ENCODE measurements around the gene GIMAP2. TPM values are rescaled to one million over a fixed set of nuclear protein-coding genes. Genes with fewer than 3 reads are reported as not detected.

GIMAP2 gene
- total RNA-seq, 1 donor from 2014 or later: not detected

DNA sequence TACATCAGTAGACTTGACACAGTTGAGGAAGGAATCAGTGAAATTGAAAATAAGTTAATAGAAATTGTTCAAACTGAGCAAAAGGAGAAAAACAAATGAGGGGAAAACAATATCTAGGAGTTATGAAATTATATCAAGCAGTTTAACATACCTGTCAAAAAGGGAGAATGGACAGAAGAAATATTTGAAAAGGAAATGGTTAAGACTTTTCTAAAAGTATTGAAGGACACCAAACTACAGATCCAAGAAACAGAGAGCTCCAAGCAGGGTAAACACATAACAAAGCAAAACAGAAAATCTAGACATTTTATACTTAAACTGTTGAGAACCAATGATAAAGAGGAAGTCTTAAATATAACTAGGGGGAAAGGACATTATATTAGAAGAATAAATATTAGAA, 43.1 kb downstream of the GIMAP2 start:
- H3K4me3 Mint-ChIP-seq (ENCODE audit: low read depth): no peak overlapping the region
- H3K9me3 Mint-ChIP-seq (ENCODE audit: low read depth): peaks cover 7% of the 10 kb centered on the region
- H3K36me3 Mint-ChIP-seq (ENCODE audit: insufficient read depth): no peaks in the 10 kb centered on the region
- H3K27ac Mint-ChIP-seq: no peak overlapping the region
- no peak for DNase-seq (ENCODE audit: low spot score, unreplicated experiment)
- no peaks in the 10 kb centered on the region for H3K4me1 Mint-ChIP-seq (ENCODE audit: low read depth)
- peaks cover 74% of the 10 kb centered on the region for H3K27me3 Mint-ChIP-seq
- TF ChIP-seq, protein P1, sequence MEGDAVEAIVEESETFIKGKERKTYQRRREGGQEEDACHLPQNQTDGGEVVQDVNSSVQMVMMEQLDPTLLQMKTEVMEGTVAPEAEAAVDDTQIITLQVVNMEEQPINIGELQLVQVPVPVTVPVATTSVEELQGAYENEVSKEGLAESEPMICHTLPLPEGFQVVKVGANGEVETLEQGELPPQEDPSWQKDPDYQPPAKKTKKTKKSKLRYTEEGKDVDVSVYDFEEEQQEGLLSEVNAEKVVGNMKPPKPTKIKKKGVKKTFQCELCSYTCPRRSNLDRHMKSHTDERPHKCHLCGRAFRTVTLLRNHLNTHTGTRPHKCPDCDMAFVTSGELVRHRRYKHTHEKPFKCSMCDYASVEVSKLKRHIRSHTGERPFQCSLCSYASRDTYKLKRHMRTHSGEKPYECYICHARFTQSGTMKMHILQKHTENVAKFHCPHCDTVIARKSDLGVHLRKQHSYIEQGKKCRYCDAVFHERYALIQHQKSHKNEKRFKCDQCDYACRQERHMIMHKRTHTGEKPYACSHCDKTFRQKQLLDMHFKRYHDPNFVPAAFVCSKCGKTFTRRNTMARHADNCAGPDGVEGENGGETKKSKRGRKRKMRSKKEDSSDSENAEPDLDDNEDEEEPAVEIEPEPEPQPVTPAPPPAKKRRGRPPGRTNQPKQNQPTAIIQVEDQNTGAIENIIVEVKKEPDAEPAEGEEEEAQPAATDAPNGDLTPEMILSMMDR (IDR thresholded peaks at IDR 0.05; ENCODE audit: unreplicated experiment): no peak

DNA sequence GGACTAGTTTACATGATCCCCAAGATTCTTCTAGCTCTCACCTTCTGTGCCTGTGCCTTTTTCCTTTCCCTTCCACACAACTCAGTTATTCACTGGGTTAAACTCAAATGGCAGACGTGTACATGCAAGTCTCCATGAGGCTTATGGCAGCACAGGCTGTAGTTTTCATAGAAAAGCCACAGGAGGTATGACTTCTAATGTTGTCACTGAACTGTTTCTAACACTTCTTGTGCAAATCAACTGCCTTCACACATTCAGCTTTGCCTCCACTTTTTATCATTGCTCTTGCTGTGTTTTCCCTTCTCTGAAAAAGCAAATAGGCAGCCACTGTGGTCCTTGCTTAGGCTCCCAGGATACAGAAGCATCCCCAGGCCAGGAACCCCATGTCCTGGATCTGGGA, 46.4 kb downstream of the GIMAP2 start:
- Mint-ChIP-seq H3K4me1 (ENCODE audit: low read depth) (no peaks in the 10 kb centered on the region), H3K27me3 (peaks cover 85% of the 10 kb centered on the region)
- TF ChIP-seq, protein P1 (IDR thresholded peaks at IDR 0.05; ENCODE audit: unreplicated experiment): no peak

DNA sequence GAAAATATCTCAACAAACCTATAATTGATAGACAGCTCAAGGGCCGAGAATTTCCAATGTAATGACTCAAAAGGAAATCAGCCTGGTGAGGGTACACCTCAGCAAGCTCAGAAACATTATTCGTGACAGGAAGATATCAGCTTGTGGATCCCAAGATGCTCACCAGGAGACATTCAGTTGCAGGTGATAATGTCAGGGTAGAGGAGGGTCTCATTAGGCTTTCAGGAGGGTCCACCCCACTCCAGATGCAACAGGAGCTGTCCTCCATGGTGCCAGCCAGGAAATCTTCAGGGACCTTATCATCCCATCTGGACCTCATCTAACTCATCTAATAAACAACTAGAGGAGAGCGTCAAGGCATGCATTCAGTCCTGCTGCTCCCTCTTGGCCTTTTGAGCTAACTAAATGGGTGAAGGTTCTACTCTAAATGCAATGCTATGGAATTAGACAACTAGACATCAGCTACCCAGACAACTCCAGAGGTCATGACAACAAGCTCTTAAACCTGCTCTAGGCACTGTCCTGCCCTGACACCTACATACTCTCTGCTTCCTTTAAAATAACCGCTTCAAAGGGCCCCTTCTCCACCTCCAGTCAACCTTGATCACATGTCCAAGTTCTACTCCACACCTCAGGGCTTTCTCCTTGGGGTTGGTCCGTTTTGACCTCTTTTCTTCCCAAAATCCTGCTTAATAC, 47.4 kb downstream of the GIMAP2 start:
- Mint-ChIP-seq H3K27me3 (peaks cover 85% of the 10 kb centered on the region), H3K9me3 (ENCODE audit: low read depth) (peaks cover 4% of the 10 kb centered on the region)
- TF ChIP-seq, protein P1 (IDR thresholded peaks at IDR 0.05; ENCODE audit: unreplicated experiment): no peak

More for the DNA sequence above, 46.4 kb downstream of the GIMAP2 start:
- H3K36me3 Mint-ChIP-seq (ENCODE audit: insufficient read depth): no peaks in the 10 kb centered on the region
- DNase-seq (ENCODE audit: low spot score, unreplicated experiment): no peak
- H3K27ac Mint-ChIP-seq: no peak overlapping the region
- no peak overlapping the region for H3K4me3 Mint-ChIP-seq (ENCODE audit: low read depth)
- H3K9me3 Mint-ChIP-seq (ENCODE audit: low read depth): peaks cover 7% of the 10 kb centered on the region

DNA sequence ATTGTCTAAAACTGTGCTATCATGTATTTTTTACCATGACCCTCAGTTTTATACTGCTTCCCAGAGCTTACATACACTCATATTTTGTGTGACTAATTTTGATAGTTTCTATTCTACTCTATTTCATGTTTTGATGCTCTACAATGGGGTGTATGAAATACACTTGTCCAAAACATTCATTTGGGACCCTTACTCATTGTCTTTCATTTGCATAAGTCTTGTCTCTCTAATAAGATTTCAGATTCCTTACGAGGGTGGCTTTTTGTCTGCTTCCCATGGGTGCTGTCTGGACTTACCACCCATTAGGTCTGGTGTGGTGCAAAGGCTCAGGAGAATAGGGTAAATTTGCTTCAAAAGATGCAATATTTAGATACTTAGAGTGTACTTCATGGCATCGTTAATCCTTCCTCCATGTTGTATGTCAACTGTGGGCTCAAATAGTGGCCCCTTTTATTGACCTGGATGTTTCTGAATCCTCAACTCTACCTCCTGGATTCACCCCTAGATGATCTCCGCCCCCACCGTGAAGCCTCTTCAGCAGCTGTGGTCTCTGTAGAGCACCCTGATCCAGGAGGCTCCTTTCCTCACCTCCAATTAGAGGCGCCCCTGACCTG, 48.1 kb downstream of the GIMAP2 start:
- no peaks in the 10 kb centered on the region for H3K4me1 Mint-ChIP-seq (ENCODE audit: low read depth)
- H3K36me3 Mint-ChIP-seq (ENCODE audit: insufficient read depth): no peaks in the 10 kb centered on the region
- H3K27ac Mint-ChIP-seq: no peak overlapping the region
- TF ChIP-seq, protein P1 (IDR thresholded peaks at IDR 0.05; ENCODE audit: unreplicated experiment): no peak
- peaks cover 87% of the 10 kb centered on the region for H3K27me3 Mint-ChIP-seq
- H3K4me3 Mint-ChIP-seq (ENCODE audit: low read depth): no peak overlapping the region
- peaks cover under 1% of the 10 kb centered on the region for H3K9me3 Mint-ChIP-seq (ENCODE audit: low read depth)
- no peak for DNase-seq (ENCODE audit: low spot score, unreplicated experiment)

More for the DNA sequence above, 47.4 kb downstream of the GIMAP2 start:
- Mint-ChIP-seq H3K27ac (no peak overlapping the region), H3K36me3 (ENCODE audit: insufficient read depth) (no peaks in the 10 kb centered on the region), H3K4me3 (ENCODE audit: low read depth) (no peak overlapping the region), H3K4me1 (ENCODE audit: low read depth) (no peaks in the 10 kb centered on the region)
- no peak for DNase-seq (ENCODE audit: low spot score, unreplicated experiment)

DNA sequence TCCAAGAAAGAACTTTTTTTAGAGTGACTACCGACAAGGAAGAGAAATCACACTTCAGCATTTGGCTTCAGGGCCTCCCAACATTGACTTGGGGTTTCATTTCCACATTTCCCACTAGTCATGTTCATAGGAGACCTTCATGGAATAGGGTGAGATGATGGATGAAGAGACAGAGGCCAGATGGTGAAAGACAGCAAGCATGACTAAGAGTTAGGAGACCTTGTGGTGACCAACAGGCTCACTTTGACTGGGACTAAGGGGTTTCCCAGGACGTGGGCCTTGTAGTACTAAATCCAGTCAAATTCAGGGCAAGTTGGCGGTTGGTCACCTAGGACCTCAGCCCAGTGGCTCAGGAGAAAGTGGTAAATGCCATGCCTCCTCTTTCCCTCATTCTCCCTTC, 48.7 kb downstream of the GIMAP2 start:
- TF ChIP-seq, protein P1 (IDR thresholded peaks at IDR 0.05; ENCODE audit: unreplicated experiment): no peak
- DNase-seq (ENCODE audit: low spot score, unreplicated experiment): no peak
- H3K4me1 Mint-ChIP-seq (ENCODE audit: low read depth): no peaks in the 10 kb centered on the region
- H3K9me3 Mint-ChIP-seq (ENCODE audit: low read depth): no peaks in the 10 kb centered on the region
- no peak overlapping the region for H3K27ac Mint-ChIP-seq
- H3K27me3 Mint-ChIP-seq: peaks cover 87% of the 10 kb centered on the region
- no peaks in the 10 kb centered on the region for H3K36me3 Mint-ChIP-seq (ENCODE audit: insufficient read depth)
- H3K4me3 Mint-ChIP-seq (ENCODE audit: low read depth): no peak overlapping the region
